Mucosa of gallbladder (tissue), 1 donor: ENCODE results near the gene GLDC. TPM values are rescaled to one million over a fixed set of nuclear protein-coding genes. Genes with fewer than 3 reads are reported as not detected.
"Not testable (repeated sequence)": the region's sequence is repeated elsewhere in the genome, so short reads cannot be mapped to it uniquely, and the experiment has no call there.

Experiments used
- DNase-seq: peaks from one replicate; pipeline ENCODE4 v3.0.0-alpha.2; 2020; ENCODE audit warnings: low spot score
- total RNA-seq: library from RNA; stranded (reverse); gene quantifications from one replicate; pipeline ENCODE4 v1.2.1, GENCODE V29; 2021
- donor health status: DM: no; HTN: no; CAD: no.

The GLDC gene
- total RNA-seq, 1 donor from 2014 or later = 6.4 TPM

DNA sequence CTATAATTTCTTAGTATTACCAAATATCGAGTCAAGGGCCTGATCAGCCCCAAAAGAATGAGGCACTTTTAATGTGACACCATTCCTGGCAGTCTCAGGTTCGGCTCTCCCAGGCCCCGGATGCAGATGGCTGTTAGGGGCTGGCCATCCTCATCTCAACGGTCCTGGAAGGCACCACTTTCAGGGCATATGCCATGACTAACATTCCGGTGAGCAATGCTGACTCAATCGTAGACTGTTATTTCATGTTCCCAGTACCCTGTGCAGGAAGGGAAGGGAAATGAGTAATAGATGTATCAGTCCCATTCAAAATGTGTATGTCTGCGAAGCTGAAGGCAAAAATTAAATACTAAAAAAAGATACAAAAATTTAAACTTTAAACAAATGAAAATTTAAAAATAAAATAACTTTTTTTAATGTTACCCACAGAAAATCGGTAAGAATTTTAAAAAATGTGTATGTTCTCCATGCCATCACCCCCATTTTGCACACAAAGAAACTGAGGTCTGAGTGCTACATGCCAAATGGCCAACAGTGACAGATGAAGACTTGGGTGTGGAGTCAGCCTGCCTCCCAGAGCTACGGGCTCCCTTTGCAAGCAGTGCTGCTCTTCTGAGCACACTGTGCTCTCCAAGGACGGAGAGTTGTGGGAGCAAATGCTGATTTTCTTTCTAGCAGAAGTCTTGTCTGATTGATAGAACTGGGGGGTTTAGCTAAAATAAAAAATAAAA is 79.0 kb downstream of the GLDC start:
- DNase-seq = no peak

DNA sequence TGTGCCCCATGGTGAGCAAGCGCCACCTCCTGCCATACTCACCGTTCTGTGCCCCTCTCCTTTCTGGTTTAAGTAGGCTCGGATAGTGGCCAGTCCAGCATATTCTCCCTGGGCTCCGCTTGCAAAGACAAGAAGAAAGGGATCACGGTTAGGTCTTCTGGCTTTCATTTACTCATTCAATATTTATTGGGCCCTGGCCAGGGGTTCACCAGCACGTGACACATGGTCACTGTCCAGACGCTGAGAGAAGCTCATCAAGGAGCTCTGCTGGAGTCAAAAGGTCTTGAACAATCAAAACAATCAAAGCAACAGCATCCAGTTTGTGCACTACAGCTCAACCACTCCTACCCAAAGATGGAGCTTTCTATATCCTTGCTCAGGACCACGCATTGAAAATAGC is 80.2 kb downstream of the GLDC start:
- no peak for DNase-seq

DNA sequence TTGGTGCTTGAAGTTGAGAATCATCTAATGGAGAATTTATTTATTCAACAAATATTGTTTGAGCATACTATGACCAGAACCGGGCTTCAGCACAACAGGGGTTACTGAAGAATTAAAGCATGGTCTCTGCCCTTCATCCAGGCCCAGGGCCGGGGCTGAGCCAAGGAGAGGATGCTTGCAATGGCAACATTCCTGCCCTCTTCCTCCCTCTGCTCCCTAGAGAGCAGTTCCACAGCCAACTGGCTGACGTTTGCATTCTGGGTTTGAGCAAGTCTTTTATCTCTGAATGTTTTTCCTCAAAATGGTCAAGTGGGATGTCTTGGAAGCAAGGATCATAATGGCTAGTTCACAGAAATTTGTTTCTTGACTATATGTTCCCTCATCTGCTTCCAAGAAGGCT is 80.7 kb downstream of the GLDC start:
- peak; percentile 28 for DNase-seq

DNA sequence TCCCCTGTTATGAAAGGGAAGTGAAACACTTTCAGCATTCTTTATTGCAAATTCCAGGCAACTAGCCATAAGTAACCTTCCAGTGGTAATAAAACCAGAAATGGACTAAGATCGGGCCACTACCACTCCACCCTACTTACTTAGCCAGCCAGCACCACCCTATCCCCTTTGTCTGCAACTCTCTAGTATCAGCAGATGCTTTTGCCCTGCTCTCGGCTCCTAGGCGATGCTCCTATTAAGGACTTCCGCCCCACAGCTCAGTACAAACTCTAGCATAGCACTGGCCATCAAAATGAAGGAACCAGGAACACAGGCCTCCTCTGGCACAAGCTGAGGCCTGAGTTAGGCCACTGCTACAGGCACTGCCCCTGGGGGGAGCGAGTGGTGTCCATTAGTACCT is 81.2 kb downstream of the GLDC start:
- DNase-seq = no peak

DNA sequence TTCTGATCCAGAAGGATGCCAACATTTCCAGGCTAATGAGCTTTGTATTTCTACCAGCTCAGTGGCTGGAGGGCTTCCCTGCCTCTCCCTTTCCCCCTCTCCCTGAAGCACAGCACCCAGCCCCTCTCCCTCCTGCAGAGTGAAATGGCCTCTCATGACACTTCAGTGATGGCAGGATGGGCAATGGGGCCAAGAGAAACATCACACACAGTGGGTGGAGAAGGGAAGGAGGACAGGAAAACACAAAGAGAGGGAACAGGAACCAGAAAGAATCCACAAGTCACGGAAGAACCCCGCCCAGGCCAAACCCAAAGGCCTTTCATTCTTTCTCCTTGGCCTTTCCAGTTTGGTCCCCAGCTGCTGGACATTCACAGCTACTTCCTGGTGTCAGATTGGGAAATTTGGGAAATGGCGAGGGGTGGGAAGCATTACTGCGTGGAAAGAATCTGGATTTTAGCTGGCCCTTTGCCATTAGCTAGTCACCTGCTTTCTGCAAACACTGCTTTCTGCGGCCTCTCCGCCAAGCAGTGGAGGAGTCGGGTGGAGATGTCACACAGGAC is 82.6 kb downstream of the GLDC start:
- no peak for DNase-seq

DNA sequence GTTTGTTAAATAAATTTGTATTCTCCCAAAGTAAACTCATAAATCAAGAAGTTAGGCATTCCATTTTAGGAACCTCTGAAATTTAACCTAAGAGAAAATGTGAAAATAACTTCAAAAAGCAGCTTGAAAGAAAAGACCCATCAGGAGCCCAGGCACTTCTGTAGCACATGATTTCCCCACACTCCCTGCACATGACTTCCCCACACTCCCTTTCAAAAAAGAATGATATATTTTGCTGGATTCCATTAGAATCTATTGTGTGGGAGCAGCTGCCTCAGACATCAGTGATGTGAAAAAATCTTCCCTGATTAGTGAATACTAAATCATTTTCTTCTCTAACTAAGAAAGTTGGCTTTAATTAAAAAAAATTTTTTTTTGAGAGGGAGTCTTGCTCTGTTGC is 83.3 kb downstream of the GLDC start:
- DNase-seq = no peak

DNA sequence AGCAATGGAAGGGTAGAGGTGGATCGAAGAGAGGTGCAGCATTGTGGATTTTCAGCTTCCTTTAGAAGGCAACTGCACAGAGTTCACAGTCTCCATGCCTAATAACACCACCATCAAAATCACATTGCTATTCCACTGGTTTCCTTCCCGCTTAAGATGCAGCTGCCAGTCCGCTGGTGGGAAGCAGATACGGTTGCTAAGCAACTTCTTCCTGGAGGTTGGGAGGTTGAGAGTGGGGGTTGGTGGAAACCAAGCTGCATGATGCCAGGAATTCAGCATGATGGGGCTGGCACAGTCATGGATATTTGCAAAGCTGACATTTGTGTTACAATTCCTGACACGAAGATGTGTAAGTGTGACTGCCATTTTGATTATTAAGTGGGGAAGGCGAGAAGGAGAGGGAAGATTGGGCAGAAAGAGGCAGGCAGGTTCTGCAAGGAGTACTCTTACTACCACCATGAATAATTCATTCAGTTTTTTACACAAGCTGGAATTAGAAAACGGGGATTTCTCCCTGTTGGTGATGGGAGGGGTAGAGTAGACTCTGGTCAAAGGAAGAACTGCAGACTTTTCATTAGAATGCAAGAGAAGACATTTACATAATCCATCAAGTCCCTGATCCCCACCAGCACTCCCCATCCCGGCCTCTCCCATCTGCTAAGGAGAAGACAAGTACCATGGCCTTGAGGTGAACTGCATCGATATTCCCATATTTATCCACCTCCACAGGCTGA is 87.5 kb downstream of the GLDC start:
- DNase-seq = no peak

DNA sequence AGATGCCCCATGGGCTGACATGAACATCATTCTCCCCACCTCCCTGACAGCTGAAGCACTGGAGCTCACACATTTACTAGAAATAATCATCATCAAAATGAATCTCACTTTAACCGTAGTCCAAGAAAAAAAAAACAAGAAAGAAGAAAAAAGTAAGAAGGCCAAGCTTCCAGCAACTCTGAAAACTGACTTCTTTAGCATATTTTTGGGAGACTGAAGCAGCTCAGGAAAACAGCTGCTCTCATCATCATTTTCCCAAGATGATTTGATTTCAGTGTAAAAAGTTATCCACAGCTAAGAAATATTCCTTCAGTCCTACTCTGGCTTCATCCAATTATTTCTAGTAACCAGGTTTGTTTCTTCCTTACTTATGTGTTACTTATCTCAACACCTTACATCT is 91.7 kb downstream of the GLDC start:
- no peak for DNase-seq

DNA sequence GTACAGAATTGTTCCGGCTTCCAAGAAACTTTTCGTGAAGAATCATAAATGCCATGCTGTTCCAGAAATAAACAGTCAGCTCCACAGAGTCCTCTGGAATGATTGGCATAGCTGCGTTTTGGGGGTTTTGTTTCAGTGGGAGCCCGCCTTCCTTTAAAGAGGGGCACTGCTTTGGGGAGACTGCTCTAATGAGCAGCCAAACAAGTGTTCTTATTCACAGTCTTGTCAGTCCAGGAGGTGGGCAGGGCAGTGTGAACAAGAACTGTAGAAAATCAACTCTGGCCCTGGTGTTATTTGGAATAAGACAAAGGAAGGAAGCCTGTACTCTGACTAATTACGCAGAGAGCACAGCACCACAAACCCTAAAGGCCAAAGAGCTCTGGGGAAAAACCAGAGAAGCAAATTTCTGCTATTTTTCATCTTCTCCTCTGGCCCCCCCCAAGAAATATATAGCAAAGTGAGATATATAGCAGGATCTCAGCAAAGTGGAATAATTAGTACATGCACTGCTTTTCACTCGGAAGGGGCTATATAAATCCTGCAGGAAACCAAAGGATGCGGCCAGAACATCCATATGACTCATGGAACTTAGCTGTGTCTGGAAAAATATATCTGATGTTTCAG is 92.9 kb downstream of the GLDC start:
- DNase-seq = no peak

DNA sequence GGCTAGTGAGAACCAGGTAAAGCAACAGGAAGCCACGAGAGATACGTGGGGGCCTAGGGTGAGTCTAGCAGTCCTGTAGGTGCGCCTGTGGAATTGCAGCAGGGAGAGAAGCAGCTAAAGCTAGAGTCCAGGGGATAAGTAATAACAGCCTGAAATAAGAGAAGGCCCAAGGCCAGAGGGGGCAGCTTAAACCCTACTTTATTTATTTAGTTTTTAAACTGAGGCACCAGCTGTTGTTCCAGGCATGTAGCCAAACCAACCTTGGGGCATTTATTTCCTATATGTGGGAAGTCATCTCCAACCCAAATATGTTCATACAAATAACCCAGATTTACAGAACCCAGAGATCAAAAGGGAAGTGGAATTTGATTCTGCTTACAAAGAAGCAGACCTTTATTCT is 93.5 kb downstream of the GLDC start:
- no peak for DNase-seq

DNA sequence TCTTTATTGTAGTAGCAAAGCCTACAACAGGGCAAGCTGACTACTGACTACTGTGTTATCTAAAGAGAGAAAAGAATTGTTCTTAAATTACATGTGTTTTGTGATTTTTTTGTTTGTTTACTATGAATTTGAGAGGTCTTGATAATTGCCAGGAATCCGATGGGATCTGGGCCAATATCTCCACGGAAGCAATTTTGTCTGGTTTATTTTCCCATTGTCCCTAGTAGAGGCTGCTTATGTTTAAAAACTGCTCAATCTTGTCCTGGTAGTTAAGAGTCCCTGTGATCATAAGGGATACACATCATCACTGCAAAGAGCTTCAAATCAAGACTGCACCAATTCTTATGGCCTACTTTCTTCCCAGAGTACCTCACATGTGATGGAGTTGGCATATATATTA is 94.4 kb downstream of the GLDC start:
- DNase-seq = no peak

DNA sequence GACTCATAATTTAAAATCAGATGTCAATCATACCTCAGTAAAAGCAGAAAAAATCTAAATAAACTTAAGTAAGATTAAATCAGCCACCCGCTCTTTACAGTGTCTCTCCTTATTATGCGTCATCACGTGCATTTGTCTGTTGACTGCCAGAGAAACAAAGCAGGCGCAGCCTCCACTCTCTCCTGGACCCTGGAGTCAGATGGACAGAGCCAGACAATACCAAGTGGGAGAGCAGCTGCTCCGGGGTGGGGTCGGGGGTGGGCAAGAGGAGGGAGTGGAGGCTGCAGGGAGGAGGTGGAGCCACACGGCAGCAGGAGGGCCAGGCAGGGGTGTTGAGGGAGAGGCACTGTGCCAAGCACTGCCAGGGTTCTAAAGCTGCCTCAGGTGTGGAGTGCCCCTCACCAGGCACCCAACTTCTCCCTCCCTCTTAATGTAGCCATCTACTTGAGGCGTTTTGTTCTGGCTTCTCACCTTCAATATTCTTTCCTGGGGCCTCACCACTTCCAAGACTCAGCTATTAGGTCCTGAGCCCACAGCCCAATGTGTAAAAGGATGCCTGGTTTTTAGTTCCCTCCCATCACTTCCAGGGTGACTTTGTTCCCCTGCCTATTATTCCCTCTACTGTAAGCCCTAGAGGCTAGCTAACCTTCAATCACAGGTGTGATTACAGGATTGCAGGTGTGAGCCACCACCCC is 96.3 kb downstream of the GLDC start:
- no peak for DNase-seq

DNA sequence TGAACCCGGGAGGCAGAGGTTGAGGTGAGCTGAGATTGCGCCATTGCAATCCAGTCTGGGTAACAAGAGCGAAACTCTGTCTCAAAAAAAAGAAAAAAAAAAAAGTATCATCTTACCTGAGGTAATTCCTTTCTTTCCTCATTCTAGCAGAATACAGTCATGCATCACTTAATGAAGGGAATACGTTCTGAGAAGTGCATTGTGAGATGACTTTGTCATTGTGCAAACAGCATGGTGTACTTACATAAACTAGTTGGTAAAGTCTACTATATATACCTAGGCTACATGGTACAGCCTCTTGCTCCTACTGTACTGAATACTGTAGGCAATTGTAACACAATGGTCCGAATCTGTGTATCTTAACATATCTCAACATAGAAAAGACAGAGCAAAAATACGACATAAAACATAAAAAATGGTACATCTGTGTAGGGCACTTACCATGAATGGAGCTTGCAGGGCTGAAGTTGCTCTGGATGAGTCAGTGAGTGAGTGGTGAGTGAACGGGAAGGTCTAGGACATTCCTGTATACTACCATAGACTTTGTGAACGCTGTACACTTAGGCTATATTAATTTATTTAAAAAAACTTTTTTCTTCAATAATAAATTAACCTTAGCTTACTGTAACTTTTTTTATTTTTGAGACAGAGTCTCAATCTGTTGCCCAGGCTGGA is 100.4 kb downstream of the GLDC start:
- DNase-seq = no peak

DNA sequence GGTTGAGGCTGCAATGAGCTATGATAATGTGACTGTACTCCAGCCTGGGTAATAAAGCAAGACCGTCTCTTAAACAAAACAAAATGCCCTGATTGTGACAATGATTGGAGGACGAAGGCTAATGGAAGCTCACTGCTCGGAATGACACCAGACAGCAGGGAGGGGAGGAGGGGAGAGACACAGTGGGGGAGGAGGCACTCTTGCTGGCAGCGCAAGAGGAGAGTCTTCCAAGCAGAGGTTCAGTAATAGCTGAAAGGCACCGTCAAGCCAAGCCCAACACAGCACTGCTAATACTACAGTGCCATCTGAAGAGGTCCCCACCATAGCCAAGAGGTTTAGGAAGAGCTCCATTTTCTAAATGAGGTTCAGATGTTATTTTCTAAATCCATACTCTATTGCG is 102.3 kb downstream of the GLDC start:
- no peak for DNase-seq

DNA sequence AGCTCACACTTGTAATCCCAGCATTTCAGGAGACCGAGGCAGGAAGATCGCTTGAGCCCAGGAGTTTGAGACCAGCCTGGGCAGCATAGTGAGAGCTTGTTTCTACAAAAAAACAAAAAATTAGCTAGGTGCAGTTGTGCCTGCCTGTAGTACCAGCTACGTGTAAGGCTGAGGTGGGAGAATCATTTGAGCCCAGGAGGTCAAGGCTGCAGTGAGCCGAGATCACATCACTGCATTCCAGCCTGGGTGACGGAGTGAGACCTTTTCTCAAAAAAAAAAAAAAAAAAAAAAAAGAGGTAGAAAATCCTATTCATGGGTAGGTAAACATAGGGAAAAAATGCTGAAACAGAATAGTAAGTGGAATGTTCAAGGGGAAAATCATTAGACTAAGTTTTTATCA is 102.9 kb downstream of the GLDC start:
- DNase-seq = not testable (repeated sequence)

DNA sequence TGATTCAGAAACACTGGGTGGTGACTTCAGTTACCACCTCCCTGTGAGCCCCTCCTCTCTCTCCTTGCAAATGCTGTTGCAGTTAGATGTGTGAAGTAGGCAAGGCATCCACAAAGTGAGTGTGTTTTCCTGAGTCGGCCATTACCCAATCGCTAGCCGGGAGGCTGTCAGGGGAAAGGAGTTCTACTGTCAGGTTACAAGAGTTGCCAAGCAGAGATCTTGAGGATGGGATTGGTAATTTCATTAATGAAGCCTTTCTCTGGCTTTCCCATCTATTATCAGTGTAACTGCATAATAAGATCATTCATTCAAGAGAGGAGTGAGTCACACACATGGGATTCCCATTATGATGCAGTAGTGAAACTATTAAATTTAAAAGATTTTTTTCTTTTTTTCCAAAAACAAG is 106.9 kb downstream of the GLDC start:
- no peak for DNase-seq

DNA sequence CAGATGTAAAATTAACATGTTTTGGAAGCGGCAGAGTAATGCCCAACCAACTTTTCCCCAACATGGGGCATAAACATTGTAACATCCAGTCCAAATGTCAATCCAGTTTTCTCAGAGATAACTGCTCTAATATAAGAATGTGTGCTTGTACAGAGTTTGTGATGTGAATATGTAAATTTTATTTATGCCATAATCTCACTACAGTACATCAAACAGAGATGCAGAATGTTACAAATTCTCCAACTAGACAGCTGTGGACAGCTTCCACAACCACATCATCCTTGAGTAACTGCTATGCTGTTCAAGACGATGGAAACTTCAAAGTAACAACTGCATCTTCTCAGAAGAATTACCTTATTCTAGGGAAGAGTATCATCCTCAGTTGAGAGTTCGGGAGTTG is 109.9 kb downstream of the GLDC start:
- no peak for DNase-seq

DNA sequence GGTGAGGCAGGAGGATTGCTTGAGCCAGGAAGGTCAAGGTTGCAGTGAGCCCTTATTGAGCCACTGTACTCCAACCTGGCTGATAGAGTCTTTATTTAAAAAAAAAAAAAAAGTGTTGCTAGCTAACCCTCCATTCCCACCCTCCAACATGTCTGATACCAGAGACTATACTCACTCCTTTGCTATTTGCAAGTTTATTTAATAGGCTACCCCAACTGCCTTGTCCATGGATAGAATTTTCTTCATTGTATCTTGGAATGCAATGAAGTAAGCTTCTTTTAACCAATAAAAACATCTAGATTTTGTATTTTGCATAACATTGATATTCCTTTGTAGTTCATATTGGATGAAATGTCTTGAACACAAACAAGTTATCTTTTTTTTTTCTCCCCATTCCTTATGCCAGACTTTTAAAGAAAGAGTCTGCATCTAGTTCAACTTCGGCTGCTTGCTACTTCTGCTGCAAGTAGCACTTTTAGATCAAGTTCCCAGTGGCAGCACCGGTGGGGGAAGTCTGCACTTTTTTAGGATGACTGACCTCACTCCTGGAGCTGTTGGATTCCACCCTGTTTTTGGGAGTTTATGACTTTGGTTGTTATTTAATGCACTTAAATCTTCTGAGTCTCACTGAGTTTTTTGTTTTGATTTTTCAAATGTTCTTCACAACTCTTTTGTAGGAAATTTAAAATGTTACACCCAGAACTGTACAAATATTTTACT is 120.0 kb downstream of the GLDC start:
- no peak for DNase-seq

DNA sequence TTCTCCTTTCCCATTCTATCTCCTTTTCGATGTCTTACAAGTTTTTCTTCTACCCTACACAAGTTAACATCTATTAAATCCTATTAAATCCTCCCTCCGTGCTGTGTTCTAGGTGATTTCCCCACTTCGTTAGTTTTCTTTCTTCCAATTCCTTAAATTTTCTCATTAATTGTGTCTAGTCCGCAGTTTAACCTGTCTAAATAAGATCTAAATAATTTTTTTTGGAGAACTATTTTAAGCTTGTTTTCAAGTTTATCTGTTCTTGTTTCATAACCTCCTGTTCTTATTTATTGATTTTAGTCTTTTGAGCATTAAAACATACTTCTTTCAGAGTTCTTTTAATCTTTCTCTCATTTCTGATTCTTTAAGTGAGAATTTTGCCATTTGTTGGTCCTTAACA is 123.3 kb downstream of the GLDC start:
- no peak for DNase-seq

DNA sequence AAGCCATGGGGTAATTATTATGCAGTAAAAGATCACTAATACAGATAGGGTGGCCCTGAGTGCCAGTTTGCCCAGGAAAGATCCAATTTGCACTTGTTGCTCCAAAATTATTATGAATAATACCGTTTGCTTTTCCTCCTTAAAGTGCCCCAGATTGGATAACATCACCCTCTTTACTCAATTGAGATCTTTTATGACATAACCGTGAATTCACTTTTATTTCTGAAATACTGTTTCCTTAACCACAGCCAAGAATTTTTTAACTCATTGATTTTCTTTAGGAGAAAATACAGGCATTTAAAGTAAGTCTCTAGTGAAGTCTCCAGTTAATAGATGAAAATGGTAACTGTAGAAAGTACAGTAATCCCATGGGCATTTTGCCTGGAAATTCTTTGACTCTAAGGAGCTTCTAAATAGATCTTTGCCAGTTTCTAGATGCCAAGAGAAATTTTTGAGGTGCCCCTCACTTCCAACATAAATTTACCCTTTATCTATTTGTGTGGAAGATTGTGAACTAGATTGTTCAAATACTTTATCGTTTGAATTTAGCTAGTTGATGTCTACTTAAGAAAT is 133.4 kb downstream of the GLDC start:
- DNase-seq = no peak

DNA sequence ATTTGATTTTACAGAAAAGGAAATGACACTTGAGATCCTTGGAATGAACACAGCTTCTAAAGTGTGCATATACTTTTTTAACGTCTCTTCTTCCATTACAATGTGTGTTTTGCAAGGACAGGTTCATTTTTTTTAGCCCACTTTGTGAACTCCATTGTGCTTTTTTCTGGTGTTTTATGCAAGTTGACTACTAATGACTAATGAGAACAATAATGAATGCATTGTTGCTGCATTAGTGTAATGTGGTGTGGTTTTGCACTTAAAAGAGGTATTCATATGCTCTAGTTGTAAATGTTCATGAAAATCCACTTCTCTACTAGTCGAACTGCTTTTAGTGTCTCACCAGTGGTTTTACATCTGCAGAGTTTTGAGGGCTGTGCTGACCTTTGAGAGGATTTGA is 139.0 kb downstream of the GLDC start:
- DNase-seq = no peak
